Activated gamma-delta T cell treated with Interleukin-2 at 50 U/mL for 16 hours (primary cell): ENCODE results near the gene USPL1.
"Not testable (repeated sequence)": the region's sequence is repeated elsewhere in the genome, so short reads cannot be mapped to it uniquely, and the experiment has no call there.

ENCODE experiments used
- DNase-seq: peaks from one replicate; pipeline ENCODE4 v3.0.0-alpha.2; 2020

The USPL1 gene

GRCh38 chr13:30617315-30618185 lies at the start of gene USPL1:
TSS of gene USPL1 (plus strand) at chr13:30617920. CDS start at chr13:30621141, 3,221 bp downstream.
- DNase-seq: peak; percentile 99

- DNase-seq: no peak
These were observed 47.7 kb upstream of the USPL1 start for GRCh38 chr13:30569901-30570576.

DNA sequence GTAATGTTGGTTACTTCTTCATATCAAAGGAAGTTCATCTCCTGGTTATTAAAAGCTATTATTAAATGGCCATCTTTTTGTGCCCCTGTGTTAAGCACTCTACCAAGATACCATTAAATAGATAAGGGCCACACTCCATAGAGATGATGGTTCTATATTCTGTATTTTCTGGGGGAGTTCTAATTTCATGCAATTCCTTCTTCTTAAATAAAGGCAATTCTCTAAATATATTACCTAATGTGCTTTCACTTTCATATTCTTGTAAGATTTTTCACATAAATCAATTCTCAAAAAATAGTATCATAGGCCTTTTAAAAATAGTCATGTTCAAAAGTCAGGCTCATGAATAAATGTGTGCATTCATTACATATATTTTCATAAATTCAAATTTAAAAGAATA lies 47.0 kb upstream of the USPL1 start:
- no peak for DNase-seq

DNA sequence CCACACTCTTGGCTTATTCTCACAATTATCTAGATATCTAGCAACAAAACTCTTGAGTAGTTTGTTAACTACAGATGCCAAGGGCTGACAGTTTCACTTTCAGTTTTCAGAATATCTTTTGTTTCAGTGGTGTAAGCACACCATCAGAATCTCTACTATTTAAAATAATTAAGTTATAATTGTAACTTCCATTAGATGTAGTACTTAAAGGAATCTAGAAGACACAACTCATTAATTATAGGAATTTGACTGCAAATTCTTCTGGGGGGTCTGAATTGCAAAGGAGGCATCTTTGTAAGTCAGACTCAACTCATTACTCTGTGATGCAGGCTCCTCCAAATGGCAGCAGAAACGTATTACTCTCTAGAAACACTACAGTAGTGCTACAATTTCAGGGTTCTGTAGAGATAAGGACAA lies 44.9 kb upstream of the USPL1 start:
- no peak for DNase-seq

DNA sequence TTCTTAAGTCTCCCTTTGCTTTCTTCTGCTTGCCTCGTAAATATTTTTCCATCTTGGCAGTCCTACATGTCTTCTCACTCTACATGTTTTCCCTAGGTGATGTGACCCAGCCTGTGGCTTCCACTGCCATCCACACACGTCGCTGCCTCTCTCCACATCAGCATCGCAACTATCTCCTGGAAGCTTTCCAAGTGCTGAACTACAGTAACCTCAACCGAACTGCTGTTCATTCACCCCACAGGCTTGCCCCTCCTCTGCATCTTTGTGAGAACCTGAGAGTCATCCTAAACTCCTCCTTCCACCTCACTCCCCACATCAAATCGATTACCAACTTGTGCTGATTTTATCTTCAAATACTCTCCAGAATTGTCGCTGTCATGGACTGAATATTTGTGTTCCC lies 41.2 kb upstream of the USPL1 start:
- DNase-seq: peak; percentile 49

GRCh38 chr13:30577401-30577852 lies 40.3 kb upstream of the USPL1 start:
- DNase-seq: peak; percentile 44

DNA sequence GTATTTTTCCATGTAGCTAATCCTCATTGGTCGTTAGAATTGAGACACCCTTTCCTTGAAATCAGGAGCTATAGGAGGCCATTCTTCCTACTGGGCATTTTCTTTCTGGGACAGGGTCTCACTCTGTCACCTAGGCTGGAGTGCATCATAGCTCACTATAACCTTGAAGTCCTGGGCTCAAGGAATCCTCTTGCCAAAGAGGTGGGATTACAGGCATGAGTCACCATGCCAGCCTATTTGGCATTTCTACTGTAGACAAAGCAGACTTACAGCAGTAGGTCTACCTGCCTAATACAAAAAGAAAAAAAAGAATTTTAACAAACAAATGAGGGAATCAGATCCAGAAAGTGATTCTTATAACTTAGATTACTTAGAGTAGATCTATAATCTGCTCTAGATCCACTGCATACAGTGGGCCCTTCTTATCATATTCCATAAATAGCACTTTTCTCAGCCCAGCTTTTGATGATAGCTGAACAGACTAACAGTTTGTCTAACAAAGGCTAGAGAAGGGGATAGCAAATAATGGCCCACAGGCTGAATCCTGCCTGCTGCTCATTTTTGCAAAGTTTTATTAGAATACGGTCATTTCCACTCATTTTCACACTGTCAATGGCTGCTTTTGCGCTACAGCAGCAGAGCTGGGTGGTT lies 36.7 kb upstream of the USPL1 start:
- no peak for DNase-seq

DNA sequence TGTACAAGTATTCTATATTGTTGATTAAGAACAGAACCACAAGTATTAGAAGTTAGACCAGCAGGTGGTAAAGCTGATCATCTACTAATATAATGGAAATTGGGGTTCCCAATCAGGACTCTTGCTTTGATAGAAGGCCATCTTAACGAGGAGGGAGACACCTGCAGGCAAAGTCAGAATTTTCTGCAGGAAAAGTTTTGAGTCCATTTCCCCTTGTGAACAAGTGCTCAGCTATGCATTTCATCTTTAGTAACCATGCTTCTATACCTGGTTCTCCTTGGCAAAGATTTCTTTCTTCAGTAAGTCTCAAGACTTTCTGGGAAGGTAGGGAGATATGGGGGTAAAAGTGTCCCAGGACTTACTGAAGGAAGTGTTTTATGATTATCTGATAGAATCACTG lies 36.1 kb upstream of the USPL1 start:
- no peak for DNase-seq

DNA sequence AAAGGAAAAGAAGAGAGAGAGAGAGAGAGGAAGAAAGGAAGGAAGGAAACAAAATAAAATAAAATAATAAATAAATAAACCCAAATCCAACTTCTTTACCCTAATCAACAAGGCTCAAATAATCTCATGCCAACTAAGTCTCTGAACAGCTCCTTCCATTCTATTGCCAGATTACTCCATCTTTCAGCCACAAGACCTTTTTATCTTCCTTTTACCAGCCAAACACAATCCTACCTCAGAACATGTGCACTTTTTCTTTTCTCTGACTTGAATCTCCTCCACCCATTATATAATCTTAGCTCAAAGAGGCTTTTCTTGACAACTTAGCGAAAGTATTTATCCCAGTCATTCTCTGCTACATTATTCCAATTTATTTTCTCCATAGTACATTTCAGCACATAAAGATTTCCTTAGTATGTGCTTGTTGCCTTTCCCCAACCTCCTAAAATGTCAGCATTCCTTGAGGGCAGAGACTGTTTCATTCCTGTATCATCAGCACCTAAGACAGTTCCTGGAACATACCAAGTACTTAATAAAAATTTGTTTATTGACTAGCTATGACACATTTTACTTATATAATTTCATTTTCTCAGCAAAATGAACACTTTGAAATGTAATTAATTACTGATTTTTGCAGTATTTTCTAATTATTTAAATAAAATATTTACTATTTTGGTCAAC lies 33.5 kb upstream of the USPL1 start:
- no peak for DNase-seq

DNA sequence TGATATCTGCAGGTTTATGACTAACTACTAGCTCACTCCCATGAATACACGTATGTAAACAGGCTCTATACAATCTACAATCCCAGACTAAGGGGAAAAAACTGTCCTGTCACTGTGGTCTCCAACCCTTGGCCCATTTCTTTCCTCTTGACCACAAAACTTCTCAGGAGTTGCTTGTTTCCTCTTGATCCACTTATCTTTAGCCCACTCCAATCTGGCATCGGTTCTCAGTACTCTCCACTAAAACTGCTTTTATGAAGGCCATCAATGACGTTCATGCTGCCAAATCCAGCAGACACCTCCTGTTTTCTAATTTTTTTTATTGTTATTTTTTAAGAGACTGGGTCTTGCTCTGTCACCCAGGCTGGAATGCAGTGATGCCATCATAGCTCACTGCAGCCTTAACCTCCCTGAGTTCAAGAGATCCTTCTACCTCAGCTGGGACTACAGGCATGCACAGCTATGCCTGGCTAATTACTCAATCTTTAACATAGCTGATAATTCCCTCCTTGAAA lies 31.9 kb upstream of the USPL1 start:
- no peak for DNase-seq

DNA sequence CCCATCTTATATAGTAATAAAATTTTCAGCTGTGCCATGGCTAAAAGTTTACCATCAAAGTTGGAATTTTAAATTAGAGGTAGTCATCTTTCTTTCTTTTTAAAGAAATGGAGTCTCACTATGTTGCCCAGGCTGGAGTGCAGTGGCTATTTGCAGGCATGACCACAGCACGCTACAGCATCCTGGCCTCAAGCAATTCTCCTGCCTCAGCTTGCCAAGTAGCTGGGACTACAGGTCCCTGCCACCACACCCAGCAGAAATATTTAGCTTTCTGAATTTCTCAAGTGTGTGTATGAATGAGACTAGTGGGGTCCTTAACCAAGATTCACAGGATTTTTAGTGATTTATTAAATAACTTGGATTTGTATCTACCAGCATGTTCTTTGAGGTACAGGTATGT lies 30.5 kb upstream of the USPL1 start:
- no peak for DNase-seq

DNA sequence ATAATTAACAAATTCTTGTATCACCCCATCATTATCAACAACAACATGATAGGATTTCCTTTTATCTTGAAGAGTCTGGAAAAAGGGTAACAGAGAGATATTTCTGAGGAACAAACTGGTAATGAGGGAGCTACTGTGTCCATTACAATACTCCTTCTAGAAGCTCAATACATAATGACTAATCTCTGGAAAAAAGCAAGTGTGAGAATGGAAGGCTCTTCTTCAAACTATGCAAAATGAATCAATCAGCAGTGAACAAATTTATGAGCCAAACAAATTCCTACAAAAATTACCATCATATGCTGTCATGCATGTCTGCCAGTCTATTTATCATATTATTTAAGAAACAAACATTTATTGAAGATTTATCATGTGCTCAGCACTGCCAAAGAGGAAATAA lies 30.0 kb upstream of the USPL1 start:
- DNase-seq: no peak

DNA sequence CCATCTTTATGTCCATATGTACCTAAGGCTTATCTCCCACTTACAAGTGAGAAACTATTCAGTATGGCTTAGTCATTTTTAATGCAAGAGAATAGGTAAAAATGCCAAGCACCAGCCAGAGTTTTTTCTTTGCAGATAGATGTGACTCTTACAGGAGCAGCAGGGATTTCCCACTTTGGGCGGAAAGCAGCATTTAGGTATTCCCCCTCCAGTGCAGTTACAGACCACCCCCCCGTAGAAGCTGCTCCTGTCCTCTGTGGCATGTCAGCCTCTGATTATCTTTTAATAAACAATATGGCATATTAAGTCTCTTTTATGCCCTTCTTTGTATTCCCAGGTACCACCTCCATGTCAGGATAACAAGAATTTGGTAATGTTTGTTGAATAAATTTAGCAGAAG lies 24.7 kb upstream of the USPL1 start:
- no peak for DNase-seq

- no peak for DNase-seq
These were observed 17.2 kb upstream of the USPL1 start for GRCh38 chr13:30600496-30600895.

- no peak for DNase-seq
These were observed 15.9 kb upstream of the USPL1 start for GRCh38 chr13:30601836-30602235.

- DNase-seq: no peak
These were observed 12.7 kb upstream of the USPL1 start for GRCh38 chr13:30605052-30605451.

GRCh38 chr13:30607186-30607585 lies 10.5 kb upstream of the USPL1 start:
- not testable (repeated sequence) for DNase-seq

DNA sequence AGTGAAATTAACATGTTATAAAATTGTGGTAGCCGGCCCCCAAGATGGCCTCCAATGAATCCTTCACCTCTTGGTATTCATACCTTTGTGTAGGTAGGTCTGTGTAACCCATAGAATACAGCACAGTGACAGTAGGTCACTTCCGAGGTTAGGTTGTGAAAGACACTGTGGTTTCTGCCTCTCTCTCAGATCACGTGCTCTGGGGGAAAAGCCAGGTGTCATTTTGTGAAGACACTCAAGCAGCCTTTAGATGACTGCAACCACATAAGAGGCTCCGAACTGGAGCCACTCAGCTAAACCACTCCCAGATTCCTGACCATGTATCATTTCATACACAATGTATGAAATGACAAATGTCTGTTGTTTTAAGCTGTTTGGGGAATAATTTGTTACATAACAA lies 9.8 kb upstream of the USPL1 start:
- DNase-seq: peak; percentile 72

- DNase-seq: no peak
These were observed 9.4 kb upstream of the USPL1 start for GRCh38 chr13:30608364-30608763.

- DNase-seq: no peak
These were observed 7.4 kb upstream of the USPL1 start for GRCh38 chr13:30610311-30610710.

DNA sequence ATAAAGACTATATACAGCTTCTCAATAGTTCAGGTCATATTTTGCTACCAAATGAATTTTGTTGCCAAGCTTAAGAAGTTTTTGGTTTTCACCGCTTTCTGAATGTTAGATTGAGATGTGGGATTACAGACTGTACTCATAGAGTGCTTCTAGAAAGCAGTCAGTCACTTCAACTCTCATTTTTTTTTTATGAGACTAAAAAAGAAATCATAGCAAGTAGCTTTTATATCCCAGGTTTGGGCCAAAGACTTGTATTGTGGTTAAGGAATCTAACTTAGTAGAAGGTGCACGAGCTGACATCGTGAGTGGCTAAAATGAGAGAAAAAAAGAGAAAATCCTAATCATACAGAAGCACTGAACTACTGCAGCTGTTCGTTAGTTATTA lies 2.2 kb upstream of the USPL1 start:
- no peak for DNase-seq

DNA sequence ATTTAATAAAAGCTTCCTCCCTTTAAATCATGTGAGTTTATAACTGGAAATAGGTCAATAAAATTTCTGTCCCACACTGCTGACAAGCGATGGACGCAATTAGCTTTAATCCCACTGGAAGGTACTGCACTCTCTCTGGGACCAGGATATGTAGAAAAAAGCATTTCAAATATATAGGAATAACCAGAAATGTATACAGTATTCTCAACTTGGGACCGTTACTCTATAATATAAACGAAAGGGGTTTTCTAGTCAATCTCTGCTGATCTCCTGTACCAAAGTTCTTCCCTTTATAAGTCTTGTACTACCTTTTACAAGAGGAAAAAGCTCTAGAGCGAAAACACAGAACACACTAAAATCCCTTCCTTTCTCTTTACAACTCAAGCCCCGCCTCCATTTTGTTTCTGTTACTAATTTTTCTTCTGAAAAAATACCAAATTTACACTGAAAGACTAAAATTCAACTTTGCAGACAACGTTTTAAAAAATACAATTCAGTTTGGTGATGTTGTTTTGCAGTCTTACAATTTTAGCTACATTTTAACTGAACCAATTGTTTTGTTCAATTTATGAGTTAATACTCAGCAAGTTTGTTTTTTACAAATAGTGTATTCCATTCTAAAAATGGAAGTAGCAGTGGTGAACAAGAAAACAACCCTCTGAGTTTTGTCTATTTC lies 1.7 kb upstream of the USPL1 start:
- DNase-seq: no peak
